ENCODE measurements around the gene WFDC1. TPM values are rescaled to one million over a fixed set of nuclear protein-coding genes. Genes with fewer than 3 reads are reported as not detected.

WFDC1 gene, protein sequence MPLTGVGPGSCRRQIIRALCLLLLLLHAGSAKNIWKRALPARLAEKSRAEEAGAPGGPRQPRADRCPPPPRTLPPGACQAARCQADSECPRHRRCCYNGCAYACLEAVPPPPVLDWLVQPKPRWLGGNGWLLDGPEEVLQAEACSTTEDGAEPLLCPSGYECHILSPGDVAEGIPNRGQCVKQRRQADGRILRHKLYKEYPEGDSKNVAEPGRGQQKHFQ
- 1 to 10 TPM; 2.3 to 7.6 (median 5.0) TPM for total RNA-seq

DNA sequence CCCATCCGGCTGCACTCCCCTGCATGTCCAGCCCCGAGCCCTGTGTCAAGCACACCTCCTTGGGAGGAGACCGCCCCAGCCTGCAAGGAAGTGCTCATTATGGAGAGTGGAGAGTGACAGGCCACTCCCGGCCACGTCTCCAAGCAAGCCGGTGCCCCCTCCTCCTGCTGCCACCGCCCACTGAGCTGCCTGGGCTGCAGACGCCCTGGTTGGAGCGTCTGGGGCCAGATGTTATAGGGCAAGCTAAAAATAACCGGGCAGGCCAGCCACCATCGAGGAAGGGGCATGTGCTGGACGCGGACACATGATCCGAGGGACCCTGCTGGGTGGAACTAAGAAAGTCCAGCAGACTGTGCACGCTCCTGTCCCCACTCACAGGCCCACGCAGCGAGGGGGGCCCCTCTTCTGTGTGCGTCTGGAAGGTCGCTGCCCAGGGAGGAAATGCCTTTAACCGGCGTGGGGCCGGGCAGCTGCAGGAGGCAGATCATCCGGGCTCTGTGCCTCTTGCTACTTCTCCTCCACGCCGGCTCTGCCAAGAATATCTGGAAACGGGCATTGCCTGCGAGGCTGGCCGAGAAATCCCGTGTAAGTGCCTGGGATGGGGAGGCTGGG is at the start of gene WFDC1:
WFDC1 (plus strand) TSS at position 348 of the 612 bp plus-strand sequence; CDS start at position 442, 94 bp downstream.
- Histone ChIP-seq H3K27ac (peak within 1 kb of the TSS; percentile 48 to 86 (median 83)), H3K27me3 (peaks cover 0 to 36% (median 0%) of the 10 kb centered on the region in 4 donors), H3K4me3 (peak within 1 kb of the TSS in 3 of 4 donors; percentile 14 to 49 (median 21)), H3K36me3 (no peaks in the 10 kb centered on the region), H3K4me1 (peaks cover 9 to 35% (median 12%) of the 10 kb centered on the region in 3 donors), H3K9me3 (no peaks in the 10 kb centered on the region)
- no peak for DNase-seq
- intact Hi-C loops (cut with DNase I) = no loop called here
- TF ChIP-seq, protein P1, sequence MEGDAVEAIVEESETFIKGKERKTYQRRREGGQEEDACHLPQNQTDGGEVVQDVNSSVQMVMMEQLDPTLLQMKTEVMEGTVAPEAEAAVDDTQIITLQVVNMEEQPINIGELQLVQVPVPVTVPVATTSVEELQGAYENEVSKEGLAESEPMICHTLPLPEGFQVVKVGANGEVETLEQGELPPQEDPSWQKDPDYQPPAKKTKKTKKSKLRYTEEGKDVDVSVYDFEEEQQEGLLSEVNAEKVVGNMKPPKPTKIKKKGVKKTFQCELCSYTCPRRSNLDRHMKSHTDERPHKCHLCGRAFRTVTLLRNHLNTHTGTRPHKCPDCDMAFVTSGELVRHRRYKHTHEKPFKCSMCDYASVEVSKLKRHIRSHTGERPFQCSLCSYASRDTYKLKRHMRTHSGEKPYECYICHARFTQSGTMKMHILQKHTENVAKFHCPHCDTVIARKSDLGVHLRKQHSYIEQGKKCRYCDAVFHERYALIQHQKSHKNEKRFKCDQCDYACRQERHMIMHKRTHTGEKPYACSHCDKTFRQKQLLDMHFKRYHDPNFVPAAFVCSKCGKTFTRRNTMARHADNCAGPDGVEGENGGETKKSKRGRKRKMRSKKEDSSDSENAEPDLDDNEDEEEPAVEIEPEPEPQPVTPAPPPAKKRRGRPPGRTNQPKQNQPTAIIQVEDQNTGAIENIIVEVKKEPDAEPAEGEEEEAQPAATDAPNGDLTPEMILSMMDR (IDR thresholded peaks at IDR 0.05) = no peak
- no peak for TF ChIP-seq POLR2A (IDR thresholded peaks at IDR 0.05)
- WGBS, 2 donors = 0 to 11% methylated on average over 6 to 9 of the region's 29 CpGs

DNA sequence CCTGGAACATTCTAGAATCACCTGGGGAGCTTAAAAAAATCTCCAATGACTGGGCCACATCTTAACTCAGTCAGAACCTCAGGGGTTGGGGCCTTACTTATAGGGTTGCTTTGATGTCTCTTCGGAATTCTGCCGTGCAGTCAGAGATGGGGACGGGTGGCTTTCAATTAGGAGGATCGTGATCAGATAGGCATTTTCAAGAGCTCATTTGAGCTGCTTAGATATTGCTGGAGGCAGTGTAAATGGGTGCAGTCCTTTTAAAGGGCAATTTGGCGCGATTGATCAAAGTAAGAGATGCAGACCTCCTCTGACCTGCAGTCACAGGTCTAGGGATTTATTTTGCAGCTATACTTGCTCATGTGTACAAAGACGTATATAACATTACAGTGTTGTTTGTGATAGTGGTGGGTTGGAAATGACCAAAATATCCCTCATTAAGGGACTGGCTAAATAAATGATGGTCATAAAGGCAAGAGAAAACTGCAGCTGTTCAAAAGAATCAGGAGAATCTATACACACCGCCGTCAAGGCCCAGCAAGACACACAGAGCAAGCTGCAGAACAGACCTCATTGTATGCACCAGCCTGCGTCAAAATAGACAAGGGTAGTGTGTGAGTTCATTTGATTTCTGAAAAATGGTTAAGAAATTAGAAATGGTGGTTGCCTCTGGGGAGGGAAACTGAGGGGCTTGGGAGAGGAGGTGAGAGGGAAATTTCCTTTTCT is 48.6 kb upstream of the WFDC1 start:
- Histone ChIP-seq H3K27ac (no peak overlapping the region), H3K27me3 (peaks cover 0 to 22% (median 0%) of the 10 kb centered on the region in 4 donors), H3K9me3 (no peaks in the 10 kb centered on the region), H3K4me3 (no peak overlapping the region), H3K4me1 (no peaks in the 10 kb centered on the region), H3K36me3 (no peaks in the 10 kb centered on the region)
- WGBS, 2 donors = 74 to 87% methylated on average over 7 to 10 of the region's 10 CpGs
- intact Hi-C loops (cut with DNase I) = no loop called here
- DNase-seq = no peak
- TF ChIP-seq, protein P1 (IDR thresholded peaks at IDR 0.05) = no peak
- TF ChIP-seq POLR2A (IDR thresholded peaks at IDR 0.05) = no peak

DNA sequence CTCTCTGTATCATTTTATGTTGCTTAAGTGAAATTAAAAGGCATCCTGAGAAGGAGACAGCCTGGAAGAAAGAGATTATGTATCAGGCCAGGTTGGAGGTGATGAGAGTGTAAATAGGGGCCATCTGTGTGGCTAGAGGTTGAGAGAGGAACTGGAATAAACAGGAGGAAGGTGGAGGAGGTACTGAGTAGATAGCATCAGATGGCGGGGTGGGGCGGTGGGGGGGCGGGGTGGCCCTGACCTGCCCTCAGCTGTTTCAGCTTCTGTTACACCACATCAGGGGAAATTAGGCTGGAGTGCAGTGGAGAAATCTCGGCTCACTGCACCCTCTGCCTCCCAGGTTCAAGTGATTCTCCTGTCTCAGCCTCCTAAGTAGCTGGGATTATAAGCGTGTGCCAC is 48.0 kb upstream of the WFDC1 start:
- DNase-seq = no peak
- no peak overlapping the region for H3K27ac ChIP-seq
- H3K36me3 ChIP-seq = no peaks in the 10 kb centered on the region
- H3K4me1 ChIP-seq = no peaks in the 10 kb centered on the region
- H3K27me3 ChIP-seq = peaks cover 0 to 22% (median 0%) of the 10 kb centered on the region in 4 donors
- 63 to 74% methylated on average over 4 of the region's 5 CpGs for whole genome bisulfite sequencing, 2 donors
- no peak overlapping the region for H3K4me3 ChIP-seq
- no peaks in the 10 kb centered on the region for H3K9me3 ChIP-seq
- TF ChIP-seq, protein P1 (IDR thresholded peaks at IDR 0.05) = no peak
- no peak for TF ChIP-seq POLR2A (IDR thresholded peaks at IDR 0.05)
- intact Hi-C loops (cut with DNase I) = no loop called here

DNA sequence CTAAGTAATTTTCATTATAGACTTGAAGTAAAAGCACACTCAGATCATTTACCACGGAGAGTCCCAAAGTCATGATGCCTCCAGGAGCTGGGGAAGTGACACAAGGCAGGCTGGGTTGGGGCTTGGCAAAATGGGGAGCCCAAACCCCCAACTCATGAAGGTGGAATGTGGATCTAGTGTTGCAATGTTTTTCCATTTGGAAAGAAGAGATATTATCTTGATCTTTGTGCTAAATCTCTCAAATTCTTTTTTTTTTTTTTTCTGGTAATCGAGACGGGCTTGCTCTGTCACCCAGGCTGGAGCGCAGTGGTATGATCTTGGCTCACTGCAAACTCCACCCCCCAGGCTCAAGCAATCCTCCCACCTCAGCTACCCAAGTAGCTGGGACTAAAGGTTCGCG is 47.3 kb upstream of the WFDC1 start:
- WGBS, 2 donors = 78 to 82% methylated on average over 6 of the region's 6 CpGs
- no peak for DNase-seq
- no peak overlapping the region for H3K4me3 ChIP-seq
- intact Hi-C loops (cut with DNase I) = no loop called here
- no peaks in the 10 kb centered on the region for H3K36me3 ChIP-seq
- H3K4me1 ChIP-seq = no peaks in the 10 kb centered on the region
- no peaks in the 10 kb centered on the region for H3K9me3 ChIP-seq
- no peak for TF ChIP-seq POLR2A (IDR thresholded peaks at IDR 0.05)
- TF ChIP-seq, protein P1 (IDR thresholded peaks at IDR 0.05) = no peak
- H3K27me3 ChIP-seq = peaks cover 0 to 18% (median 0%) of the 10 kb centered on the region in 4 donors
- no peak overlapping the region for H3K27ac ChIP-seq

DNA sequence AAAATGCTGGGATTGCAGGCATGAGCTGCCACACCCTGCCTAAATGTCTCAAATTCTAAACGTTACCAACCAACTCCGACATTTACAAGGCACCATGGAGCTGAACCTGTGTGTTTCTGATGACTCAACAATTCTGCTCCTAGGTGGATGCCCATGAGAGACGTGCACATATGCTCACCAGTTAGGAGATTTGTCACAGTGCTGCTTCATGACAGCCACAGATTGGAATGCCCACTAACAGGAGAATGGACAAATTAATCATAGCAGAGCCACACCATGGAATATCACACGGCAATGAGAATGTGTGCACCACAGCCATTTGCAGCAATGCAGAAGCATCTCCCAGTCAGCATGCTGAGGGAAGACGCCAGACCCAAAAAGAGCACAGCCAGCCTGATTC is 46.8 kb upstream of the WFDC1 start:
- DNase-seq = no peak
- intact Hi-C loops (cut with DNase I) = no loop called here
- Histone ChIP-seq H3K4me3 (no peak overlapping the region), H3K36me3 (no peaks in the 10 kb centered on the region), H3K27ac (no peak overlapping the region), H3K4me1 (no peaks in the 10 kb centered on the region), H3K9me3 (no peaks in the 10 kb centered on the region), H3K27me3 (peaks cover 0 to 13% (median 0%) of the 10 kb centered on the region in 4 donors)
- no peak for TF ChIP-seq POLR2A (IDR thresholded peaks at IDR 0.05)
- TF ChIP-seq, protein P1 (IDR thresholded peaks at IDR 0.05) = no peak
- 81 to 93% methylated on average over 2 of the region's 5 CpGs for WGBS, 2 donors
